DND-41 (cell line): ENCODE measurements around the gene TBC1D22B.

Source experiments
- CTCF ChIP-seq: IDR thresholded peaks from 2 replicates; pipeline ENCODE4 v1.5.1; 2012; ENCODE audit warnings: borderline replicate concordance, low read length, moderate library complexity, mild to moderate bottlenecking; ENCODE audit not compliant: poor library complexity, severe bottlenecking; ENCODE audit errors: extremely low read depth
- EZH2 ChIP-seq: IDR thresholded peaks from 3 replicates; pipeline ENCODE4 v1.6.1; 2012; ENCODE audit warnings: borderline replicate concordance, low read depth, mild to moderate bottlenecking, moderate library complexity, low read length, inconsistent platforms; ENCODE audit not compliant: severe bottlenecking

GRCh38 chr6:37265860-37266259, 8.3 kb downstream of the TBC1D22B start:
- TF ChIP-seq CTCF (no peak), EZH2 (no peak)
